IMR-90 (cell line): Measurements from ENCODE around the gene NOL9.

Experiments
- BHLHE40 ChIP-seq: fragments of 150-350 bp; IDR thresholded peaks from 2 replicates; pipeline ENCODE4 v1.6.1; 2016; ENCODE audit warnings: mild to moderate bottlenecking, low read depth, low read length
- CEBPB ChIP-seq: IDR thresholded peaks from 2 replicates; pipeline ENCODE4 v1.6.1; 2012; ENCODE audit warnings: low read depth, low read length, improper control_type of control experiment
- MAFK ChIP-seq: IDR thresholded peaks from 2 replicates; pipeline ENCODE4 v1.6.1; 2012; ENCODE audit warnings: low read depth, low read length, improper control_type of control experiment
- NFE2L2 ChIP-seq: fragments of 150-350 bp; IDR thresholded peaks from 2 replicates; pipeline ENCODE4 v1.6.1; 2016; ENCODE audit warnings: low read depth, mild to moderate bottlenecking, low read length
- POLR2A ChIP-seq: IDR thresholded peaks from 2 replicates; pipeline ENCODE4 v1.6.1; 2012; ENCODE audit warnings: mild to moderate bottlenecking, low read depth, low read length
- TF ChIP-seq, protein P1 (sequence below): conservative IDR thresholded peaks from 2 replicates; pipeline ENCODE4 v1.5.1; 2012; ENCODE audit warnings: mild to moderate bottlenecking, low read depth, low read length, improper control_type of control experiment

DNA sequence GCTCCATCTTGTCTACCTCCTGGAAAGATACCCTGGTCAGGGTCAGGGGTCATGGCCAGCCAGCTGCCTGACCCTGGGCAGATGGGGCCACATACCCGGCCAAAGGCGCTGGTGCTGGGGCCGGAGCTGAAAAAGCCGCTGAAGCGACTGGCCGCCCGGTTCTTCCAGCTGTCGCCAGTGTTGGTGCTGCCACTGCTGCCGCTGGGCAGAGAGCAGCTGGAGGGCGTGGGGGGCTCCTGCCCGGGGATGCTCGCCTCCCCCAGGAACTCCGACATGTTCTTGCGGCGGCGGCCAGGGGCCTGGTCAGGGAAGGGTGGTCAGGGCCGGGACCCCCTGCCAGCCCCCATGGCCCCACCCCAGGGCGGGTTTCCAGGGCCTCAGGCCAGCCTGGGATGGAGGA, 81.2 kb downstream of the NOL9 start:
- TF ChIP-seq, protein P1, sequence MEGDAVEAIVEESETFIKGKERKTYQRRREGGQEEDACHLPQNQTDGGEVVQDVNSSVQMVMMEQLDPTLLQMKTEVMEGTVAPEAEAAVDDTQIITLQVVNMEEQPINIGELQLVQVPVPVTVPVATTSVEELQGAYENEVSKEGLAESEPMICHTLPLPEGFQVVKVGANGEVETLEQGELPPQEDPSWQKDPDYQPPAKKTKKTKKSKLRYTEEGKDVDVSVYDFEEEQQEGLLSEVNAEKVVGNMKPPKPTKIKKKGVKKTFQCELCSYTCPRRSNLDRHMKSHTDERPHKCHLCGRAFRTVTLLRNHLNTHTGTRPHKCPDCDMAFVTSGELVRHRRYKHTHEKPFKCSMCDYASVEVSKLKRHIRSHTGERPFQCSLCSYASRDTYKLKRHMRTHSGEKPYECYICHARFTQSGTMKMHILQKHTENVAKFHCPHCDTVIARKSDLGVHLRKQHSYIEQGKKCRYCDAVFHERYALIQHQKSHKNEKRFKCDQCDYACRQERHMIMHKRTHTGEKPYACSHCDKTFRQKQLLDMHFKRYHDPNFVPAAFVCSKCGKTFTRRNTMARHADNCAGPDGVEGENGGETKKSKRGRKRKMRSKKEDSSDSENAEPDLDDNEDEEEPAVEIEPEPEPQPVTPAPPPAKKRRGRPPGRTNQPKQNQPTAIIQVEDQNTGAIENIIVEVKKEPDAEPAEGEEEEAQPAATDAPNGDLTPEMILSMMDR = no peak
- no peak for TF ChIP-seq MAFK
- no peak for TF ChIP-seq NFE2L2
- no peak for TF ChIP-seq POLR2A
- no peak for TF ChIP-seq CEBPB
- no peak for TF ChIP-seq BHLHE40
